Measurements from ENCODE around the gene SLC9A9.

The SLC9A9 gene

GRCh38 chr3:143484846-143485512 is 363.3 kb downstream of the SLC9A9 start:
- DNase-seq: no peak

- DNase-seq: no peak
These were observed 365.1 kb downstream of the SLC9A9 start for GRCh38 chr3:143483214-143483613.

GRCh38 chr3:143482106-143483088 is 365.9 kb downstream of the SLC9A9 start:
- no peak for DNase-seq

GRCh38 chr3:143480344-143480743 is 367.9 kb downstream of the SLC9A9 start:
- DNase-seq: no peak

- no peak for DNase-seq
These were observed 368.5 kb downstream of the SLC9A9 start for GRCh38 chr3:143479727-143480126.

- no peak for DNase-seq
These were observed 370.1 kb downstream of the SLC9A9 start for GRCh38 chr3:143478115-143478693.

GRCh38 chr3:143476965-143477640 is 371.2 kb downstream of the SLC9A9 start:
- no peak for DNase-seq

- DNase-seq: no peak
These were observed 372.3 kb downstream of the SLC9A9 start for GRCh38 chr3:143475981-143476380.

- no peak for DNase-seq
These were observed 375.3 kb downstream of the SLC9A9 start for GRCh38 chr3:143472731-143473523.

GRCh38 chr3:143471705-143472104 is 376.6 kb downstream of the SLC9A9 start:
- no peak for DNase-seq

GRCh38 chr3:143469159-143469558 is 379.1 kb downstream of the SLC9A9 start:
- no peak for DNase-seq

- no peak for DNase-seq
These were observed 382.6 kb downstream of the SLC9A9 start for GRCh38 chr3:143465666-143466065.

GRCh38 chr3:143464850-143465249 is 383.4 kb downstream of the SLC9A9 start:
- no peak for DNase-seq

GRCh38 chr3:143455480-143455879 is 392.8 kb downstream of the SLC9A9 start:
- DNase-seq: no peak

- DNase-seq: no peak
These were observed 397.6 kb downstream of the SLC9A9 start for GRCh38 chr3:143450632-143451031.

- no peak for DNase-seq
These were observed 400.8 kb downstream of the SLC9A9 start for GRCh38 chr3:143447491-143447890.

- no peak for DNase-seq
These were observed 403.1 kb downstream of the SLC9A9 start for GRCh38 chr3:143445118-143445517.

GRCh38 chr3:143443851-143444331 is 404.4 kb downstream of the SLC9A9 start:
- DNase-seq: no peak

- DNase-seq: no peak
These were observed 405.3 kb downstream of the SLC9A9 start for GRCh38 chr3:143442814-143443447.

- DNase-seq: no peak
These were observed 406.6 kb downstream of the SLC9A9 start for GRCh38 chr3:143441516-143442171.

GRCh38 chr3:143439817-143440216 is 408.5 kb downstream of the SLC9A9 start:
- no peak for DNase-seq
